ENCODE measurements around the gene MNAT1. TPM values are rescaled to one million over a fixed set of nuclear protein-coding genes. Genes with fewer than 3 reads are reported as not detected.

MNAT1 gene
- total RNA-seq, 1 donor from 2014 or later, result 103 TPM

Small RNAs within 50 kb of the gene (small RNA-seq; reads per million reads assigned to genes)
- not detected for gene RNU6-398P

Other genes starting within 250 kb of the MNAT1 start
- gene C14orf39, start 248.7 kb upstream of the MNAT1 start, total RNA-seq, result 2.1 TPM
- not detected for gene SIX6, start 225.6 kb upstream of the MNAT1 start, total RNA-seq
- gene SIX1, start 85.3 kb upstream of the MNAT1 start, total RNA-seq, result 45.4 TPM
- gene SIX4, start 10.4 kb upstream of the MNAT1 start, total RNA-seq, result 11.0 TPM
- 13.0 TPM for gene TRMT5, start 246.3 kb downstream of the MNAT1 start, total RNA-seq
- gene SLC38A6, start 246.5 kb downstream of the MNAT1 start, total RNA-seq, result 63.7 TPM